Hematopoietic multipotent progenitor cell treated with erythropoietin and hydrocortisone succinate and interleukin-3 and kit ligand, for 4 days (in vitro differentiated cells): ENCODE results near the gene ANXA4.

Experiments used
- DNase-seq: peaks from one replicate; pipeline ENCODE4 v3.0.0-alpha.2; 2015

The ANXA4 gene

DNA sequence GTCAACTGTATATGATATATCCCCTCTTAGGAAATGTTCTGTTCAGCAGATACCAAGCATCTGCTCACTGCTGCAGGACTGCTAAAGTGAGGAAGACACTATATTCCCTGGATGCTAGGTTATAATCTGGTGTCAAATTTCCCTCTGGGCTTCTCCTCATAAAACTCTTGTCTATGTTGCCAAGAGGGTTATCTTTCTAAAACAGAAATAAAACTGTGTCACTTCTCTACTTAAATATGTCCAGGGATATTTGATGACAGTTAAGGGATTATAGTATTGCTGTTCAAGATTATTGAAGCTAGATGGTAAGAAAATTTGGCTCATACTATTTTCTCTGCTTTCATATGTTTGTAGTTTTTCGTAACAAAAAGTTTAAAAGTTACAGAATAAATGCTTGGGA lies 121.4 kb downstream of the ANXA4 start:
- no peak for DNase-seq
